A204.1 (cell line): ENCODE data around the gene ME2.
"Not testable (repeated sequence)": the region's sequence is repeated elsewhere in the genome, so short reads cannot be mapped to it uniquely, and the experiment has no call there.

Source experiments
- FAIRE-seq: peaks from 2 replicates; lab custom pipeline; 2012; peaks lifted over from hg19 to GRCh38; lab: Jason Lieb, UNC

ME2 gene

GRCh38 chr18:50926521-50926920 is 47.6 kb downstream of the ME2 start:
- FAIRE-seq, result no peak

GRCh38 chr18:50928551-50928950 is 49.6 kb downstream of the ME2 start:
- no peak for FAIRE-seq

GRCh38 chr18:50933684-50934083 is 54.8 kb downstream of the ME2 start:
- FAIRE-seq, result no peak

GRCh38 chr18:50934545-50935211 is 55.8 kb downstream of the ME2 start:
- no peak for FAIRE-seq

- no peak for FAIRE-seq
These were observed 56.7 kb downstream of the ME2 start for GRCh38 chr18:50935493-50936191.

GRCh38 chr18:50937183-50937582 is 58.3 kb downstream of the ME2 start:
- FAIRE-seq, result no peak

GRCh38 chr18:50938912-50939311 is 60.0 kb downstream of the ME2 start:
- no peak for FAIRE-seq

GRCh38 chr18:50944245-50944932 is 65.5 kb downstream of the ME2 start:
- no peak for FAIRE-seq

- FAIRE-seq, result not testable (repeated sequence)
These were observed 67.0 kb downstream of the ME2 start for GRCh38 chr18:50945918-50946317.

- FAIRE-seq, result no peak
These were observed 69.0 kb downstream of the ME2 start for GRCh38 chr18:50947899-50948298.

GRCh38 chr18:50949185-50949584 is 70.3 kb downstream of the ME2 start:
- no peak for FAIRE-seq

GRCh38 chr18:50950626-50951025 is 71.7 kb downstream of the ME2 start:
- FAIRE-seq, result no peak

GRCh38 chr18:50953822-50954221 is 74.9 kb downstream of the ME2 start:
- no peak for FAIRE-seq

- FAIRE-seq, result no peak
These were observed 76.3 kb downstream of the ME2 start for GRCh38 chr18:50955253-50955652.

- FAIRE-seq, result no peak
These were observed 77.2 kb downstream of the ME2 start for GRCh38 chr18:50956116-50956515.

- no peak for FAIRE-seq
These were observed 83.1 kb downstream of the ME2 start for GRCh38 chr18:50961974-50962373.

GRCh38 chr18:50967714-50968661 is 89.1 kb downstream of the ME2 start, which contains the start of gene ELAC1:
Gene ELAC1, plus strand, starts transcription at chr18:50968040. Its CDS starts 6,365 bp downstream, at chr18:50974405.
- no peak for FAIRE-seq

- no peak for FAIRE-seq
These were observed 90.5 kb downstream of the ME2 start for GRCh38 chr18:50969448-50969847.

GRCh38 chr18:50970006-50970405 is 91.1 kb downstream of the ME2 start:
- no peak for FAIRE-seq

- FAIRE-seq, result not testable (repeated sequence)
These were observed 93.5 kb downstream of the ME2 start for GRCh38 chr18:50972404-50972803.

GRCh38 chr18:50973367-50974126 is 94.6 kb downstream of the ME2 start:
- no peak for FAIRE-seq
